Activated CD4-positive, alpha-beta T cell treated with anti-CD3 and anti-CD28 coated beads, Interleukin-2, amount 50 U/mL, for 4 hours (primary cell): ENCODE results near the gene FBXO5.
A peak's percentile ranks its signal among the peaks of the same experiment; 100 is the strongest.
"Not testable (repeated sequence)": the region's sequence is repeated elsewhere in the genome, so short reads cannot be mapped to it uniquely, and the experiment has no call there.

Experiments used
- DNase-seq, 2 experiments: peaks; one replicate each; pipeline ENCODE4 v3.0.0-alpha.2; 2020

The FBXO5 gene

DNA sequence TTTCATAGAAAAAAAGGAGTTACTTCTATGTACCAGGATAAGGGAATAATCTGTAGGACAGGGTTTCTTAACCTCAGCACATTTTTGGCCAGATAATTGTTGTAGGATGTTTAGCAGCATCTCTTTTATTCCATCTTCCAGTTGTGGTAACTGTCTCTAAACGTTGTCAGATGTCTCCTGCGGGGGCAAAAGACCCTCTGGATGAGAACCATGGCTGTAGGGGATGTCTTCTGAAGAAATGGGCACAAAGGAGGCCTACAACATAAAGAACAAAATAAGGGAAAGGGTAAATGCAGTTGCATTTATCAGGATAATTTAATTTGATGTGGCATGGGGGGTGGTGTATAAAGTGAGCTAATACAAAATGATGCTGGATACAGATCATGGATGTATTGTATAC is 4.1 kb upstream of the FBXO5 start:
- DNase-seq = no peak

DNA sequence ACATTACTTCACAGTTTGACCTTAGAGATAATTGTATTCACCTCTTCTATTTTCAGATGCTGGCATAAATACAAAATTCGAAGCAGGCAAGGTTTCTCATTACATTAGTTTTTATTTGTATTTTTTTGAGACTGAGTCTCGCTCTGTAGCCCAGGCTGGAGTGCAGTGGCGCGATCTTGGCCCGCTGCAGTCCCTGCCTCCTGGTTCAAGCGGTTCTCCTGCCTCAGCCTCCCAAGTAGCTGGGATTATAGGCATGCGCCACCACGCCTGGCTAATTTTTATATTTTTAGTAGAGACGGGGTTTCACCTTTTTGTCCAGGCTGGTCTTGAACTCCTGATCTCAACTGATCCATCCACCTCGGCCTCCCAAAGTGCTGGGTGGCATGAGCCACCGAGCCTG is 2.5 kb upstream of the FBXO5 start:
- DNase-seq = not testable (repeated sequence)

DNA sequence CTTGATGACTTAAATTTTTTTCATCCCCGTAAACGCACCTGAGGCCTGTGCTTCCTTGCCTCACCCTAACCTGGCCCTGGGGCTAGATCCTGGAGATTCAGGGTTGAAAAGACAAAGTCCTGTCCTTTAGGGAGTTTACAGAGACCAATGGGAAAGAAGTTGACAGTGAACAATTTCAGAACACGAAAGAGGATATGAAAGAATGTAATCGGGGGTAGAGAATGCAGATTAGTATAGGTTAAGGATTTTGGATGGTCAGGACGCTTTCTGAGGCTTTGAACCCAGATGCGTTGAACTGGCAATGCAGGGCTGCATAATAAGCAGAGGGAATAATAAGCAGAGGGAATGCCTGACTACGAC is 1.7 kb upstream of the FBXO5 start:
- DNase-seq = no peak

DNA sequence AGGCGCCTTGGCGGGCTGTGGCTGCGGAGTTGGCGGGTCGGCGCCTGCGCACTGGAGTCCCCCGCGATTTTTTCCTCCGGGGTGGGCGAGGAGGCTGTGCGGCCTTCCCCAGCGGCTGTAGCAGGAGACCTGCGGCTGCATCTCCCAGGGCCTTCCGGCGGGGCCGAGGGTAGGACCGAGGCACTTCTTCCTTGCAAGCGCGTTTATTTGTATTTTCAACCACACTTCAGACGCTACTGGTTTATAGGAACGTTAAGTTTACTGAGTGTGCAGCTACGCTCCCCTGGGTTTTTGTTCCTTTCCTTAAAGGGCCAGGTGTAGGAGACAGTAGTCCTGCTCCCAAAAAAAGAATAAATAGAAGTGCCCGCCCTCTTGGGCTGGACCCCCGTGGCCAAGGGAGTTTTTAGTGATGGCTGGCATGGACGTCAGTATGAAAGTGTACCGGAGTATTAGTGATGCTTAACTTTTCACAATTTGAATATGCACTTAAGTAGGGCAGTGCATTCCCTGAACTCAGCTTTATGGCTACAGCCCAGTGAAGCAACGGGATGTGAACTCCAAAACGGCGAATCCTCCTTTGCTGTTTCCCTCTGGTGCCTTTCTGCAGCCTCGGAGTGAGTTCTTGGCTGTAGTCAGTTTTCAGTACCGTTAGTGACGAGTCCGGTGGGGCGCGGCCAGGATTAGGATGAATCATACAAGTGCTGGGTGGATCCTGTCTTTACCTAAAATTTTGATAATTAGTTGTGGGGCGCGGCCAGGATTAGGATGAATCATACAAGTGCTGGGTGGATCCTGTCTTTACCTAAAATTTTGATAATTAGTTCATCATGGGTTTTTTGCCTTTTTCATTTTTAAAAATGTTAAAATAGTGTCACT is 1.0 kb upstream of the FBXO5 start:
- peak; percentile 86 to 88 for DNase-seq

DNA sequence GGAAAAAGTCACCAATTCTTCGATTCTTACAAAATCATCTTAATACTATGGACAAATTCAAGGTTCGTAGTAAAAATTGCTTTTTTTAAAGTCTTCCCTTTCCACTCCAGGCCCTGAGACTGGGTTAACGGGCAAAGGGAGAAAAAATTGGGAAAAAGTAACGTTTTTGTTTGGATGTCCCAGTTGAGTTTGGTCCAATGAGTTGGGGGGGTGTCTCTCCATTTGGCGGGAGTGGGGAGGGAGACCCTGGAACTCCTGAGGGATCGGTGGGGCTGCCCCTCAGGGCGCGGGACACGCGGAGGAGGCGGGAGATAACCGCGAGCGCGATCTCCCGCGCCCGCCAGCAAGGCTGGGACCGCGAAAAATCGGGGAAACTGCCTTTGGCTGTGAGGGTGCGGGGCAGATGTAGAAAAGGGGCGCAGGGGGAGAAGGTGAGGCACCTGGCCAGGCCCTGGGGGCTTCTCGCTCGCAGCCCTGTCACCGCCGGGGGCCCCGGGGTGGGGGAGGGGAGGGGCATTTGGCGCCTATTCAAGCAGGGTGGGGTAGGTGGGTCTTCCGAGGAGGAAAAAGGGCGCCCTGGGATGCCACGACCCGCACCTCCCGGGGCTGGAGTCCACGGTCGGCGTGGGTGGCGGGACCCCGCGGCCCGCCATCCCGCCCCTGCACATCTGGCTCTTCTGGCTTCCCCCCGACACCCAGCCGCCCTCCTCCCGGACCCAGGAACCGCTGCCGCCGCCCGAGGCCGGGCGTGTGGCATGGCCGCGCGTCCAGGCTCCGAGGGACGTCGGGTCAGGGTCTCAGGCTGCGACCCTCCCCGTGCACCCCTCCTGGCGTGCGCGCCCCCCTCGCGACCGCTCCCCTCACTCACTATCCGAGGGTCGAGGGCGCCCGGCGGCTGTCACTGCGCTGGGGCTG is 595 bp downstream of the FBXO5 start:
- DNase-seq = no peak

DNA sequence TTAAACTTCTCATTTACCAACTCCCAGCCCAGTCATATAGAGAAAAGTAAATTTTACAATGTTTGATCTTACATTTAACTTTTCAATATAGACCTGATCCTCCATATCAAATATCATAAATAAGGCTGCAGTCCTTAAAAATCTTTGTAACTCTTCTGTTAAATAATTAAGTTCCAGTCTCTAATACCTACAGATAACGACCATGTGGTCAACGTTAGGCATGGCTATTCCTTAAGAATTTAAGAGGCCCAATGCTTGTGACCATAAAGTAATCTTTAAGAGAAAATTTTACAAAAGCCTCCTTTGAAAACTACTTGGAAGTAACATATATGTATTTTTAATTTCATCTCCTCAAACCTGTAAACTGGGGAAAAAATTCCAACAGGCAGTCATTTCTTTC is 1.6 kb downstream of the FBXO5 start:
- DNase-seq = no peak

DNA sequence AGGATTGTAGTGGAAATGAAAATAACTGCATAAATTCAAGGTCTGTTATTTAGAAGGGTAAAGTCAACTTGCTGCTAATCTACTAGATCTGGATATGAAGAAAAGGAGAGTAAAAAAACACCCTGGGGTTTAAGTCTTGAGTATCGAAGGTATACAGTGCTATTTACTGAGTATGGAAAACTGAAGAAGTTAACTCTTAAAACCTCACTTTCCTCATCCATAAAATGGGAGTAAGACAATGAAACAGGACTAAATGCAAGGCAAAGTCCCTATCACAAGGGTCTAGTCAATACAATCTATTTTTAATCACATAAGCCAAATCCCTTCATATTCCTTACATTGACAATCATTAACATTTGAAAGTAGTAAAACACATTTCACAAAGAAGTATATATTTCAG is 2.2 kb downstream of the FBXO5 start:
- no peak for DNase-seq

DNA sequence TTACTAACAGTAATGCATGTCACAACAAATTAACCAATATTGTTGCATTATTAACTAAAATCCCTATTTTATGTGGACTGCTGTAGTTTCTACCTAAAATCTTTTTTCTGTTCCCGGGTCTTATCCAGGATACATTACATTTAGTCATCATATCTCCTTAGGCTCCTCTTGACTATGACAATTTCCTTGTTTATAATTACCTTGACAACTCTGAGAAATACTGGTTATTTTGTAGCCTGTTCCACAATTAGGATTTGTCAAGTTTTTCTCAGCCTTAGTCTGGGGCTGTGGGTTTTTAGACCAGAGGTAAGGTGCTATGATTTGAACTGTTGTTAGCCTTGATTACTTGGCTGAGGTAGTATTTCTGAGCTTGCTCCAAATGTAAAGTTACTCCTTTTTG is 3.7 kb downstream of the FBXO5 start:
- no peak for DNase-seq

DNA sequence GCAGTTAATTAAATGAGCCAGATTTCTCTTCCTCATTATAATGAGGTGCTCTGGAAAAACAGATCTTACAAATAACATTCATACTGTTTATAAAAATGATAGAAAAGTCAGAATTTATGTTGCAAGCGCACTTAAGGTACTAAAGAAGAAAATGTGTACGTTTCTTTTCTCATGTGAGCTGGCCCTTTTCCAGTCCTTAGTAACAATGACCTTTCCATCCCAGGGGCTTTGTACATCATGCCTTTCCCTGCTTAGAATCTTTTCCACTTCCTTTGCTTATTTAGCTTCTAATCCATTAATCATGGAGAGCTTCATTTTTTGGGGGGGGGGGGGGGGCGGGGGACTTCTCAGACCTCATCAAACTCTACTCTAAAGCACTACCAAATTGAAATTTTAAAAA is 4.8 kb downstream of the FBXO5 start:
- DNase-seq = no peak

DNA sequence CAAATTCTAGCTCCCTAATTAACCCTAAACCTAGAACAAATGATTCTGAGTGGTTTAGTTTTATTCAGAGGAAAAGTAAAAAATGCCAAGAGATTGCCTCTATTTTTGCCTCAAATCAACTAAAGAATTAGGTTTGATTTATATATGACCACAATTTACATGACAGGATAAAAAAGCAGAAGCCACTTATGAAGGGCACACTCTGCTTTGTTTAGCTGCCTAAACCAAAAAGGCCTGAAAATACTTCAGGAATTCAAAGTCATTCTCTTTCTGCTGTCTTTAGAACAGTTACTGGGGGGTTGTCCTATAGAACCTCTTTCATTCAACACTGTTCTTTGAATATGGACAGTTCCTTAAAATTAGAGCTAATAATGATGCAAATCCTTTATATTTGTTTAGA is 5.3 kb downstream of the FBXO5 start:
- DNase-seq = no peak

DNA sequence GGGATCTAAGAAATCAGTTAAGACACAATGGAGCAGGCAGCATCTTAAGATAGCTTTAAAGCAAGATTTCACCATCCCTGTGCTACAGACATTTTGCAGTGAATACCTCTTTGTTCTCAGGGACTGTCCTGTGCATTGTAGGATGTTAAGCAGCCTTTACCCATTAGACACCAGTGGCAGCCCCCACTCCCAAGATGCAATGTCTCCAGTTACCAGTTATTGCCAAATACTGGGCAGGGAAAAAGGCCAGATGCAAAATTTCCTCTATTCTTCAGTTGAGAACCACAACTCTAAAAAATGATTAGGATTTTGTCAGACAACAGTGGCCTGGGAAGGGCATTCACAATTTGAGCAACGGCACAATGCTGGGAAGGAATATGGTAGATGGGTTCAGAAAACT is 6.1 kb downstream of the FBXO5 start:
- DNase-seq = no peak

DNA sequence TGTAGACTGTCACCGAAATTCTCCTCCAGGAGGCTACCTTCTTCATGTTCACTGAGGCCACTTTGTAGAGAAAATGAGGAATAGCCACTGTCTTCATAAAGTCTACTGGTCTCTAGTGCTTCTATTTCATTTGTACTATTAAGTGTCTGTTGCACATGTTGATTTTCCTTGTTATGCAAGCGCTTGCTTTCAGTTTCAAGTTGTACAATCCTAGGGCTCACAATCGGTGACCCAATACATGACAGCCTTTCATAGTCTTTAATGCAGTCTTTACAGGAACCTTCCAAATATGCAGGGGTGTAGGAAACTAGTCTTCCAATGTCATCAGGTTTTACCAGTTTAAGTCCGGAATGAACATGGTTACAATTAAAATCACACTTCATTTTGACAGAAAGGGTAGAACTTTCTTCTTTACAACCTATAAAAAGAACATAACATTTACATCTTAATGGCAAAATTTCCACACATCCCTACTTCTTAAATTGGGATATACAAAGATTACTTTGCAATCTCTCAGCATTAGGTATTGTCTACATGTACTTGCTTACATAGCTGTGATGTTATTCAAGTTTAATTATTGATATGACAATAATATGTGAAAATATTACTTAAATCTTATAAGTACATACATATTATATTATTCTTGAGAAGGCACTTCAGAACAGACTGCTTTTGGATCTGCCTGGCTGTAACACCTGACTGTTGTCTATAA is 7.5 kb downstream of the FBXO5 start:
- DNase-seq = no peak

DNA sequence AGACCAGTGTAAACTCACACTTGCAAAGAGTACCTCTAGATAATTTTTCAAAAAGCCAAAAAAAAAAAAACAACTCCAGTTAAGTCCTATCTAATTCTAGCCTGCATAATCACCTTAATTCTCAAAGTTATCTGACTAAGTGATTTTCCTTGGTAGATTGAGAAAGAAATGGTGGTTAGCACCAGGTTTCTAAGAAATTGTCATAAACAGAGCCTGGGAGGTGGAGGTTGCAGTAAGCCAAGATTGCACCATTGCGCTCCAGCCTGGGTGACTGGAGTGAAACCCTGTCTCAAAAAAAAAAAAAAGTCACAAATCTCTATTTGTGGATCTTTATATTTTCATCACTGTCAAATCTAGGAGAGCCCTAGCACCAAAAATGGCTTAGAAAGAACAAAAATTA is 8.9 kb downstream of the FBXO5 start:
- no peak for DNase-seq

DNA sequence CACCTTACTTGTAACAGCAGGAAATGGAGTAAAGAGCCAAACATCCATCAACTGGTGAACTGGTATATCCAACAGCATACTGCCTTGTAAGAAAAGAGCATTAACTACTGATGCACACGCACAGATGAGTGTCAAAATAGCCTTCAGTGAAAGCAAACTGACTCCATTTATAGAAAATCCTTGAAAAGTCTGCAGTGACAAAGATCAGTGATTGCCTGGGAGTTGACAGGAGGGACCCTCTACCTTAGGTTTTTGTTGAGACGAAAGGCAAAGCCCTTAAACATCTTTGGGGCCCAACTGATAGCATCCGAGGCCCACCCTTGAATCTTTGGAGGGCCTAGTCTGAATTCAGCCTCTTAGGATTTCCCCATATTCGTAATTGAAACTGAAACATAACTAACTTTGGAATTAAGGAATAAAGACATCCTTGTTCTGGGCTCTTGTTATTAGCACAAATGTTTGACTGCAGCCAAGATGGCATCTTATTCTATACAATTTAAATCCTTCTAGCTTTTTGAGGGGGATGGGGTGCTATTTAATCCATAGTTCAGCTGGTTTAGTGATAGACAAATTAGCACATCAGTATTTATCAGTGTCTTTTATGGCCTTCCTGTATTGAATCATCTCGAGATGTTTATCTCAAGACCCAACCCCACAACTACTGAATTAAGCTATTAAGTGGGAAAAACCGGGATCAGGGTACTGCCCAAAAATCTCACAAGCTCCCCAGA is 13.0 kb downstream of the FBXO5 start:
- no peak for DNase-seq

DNA sequence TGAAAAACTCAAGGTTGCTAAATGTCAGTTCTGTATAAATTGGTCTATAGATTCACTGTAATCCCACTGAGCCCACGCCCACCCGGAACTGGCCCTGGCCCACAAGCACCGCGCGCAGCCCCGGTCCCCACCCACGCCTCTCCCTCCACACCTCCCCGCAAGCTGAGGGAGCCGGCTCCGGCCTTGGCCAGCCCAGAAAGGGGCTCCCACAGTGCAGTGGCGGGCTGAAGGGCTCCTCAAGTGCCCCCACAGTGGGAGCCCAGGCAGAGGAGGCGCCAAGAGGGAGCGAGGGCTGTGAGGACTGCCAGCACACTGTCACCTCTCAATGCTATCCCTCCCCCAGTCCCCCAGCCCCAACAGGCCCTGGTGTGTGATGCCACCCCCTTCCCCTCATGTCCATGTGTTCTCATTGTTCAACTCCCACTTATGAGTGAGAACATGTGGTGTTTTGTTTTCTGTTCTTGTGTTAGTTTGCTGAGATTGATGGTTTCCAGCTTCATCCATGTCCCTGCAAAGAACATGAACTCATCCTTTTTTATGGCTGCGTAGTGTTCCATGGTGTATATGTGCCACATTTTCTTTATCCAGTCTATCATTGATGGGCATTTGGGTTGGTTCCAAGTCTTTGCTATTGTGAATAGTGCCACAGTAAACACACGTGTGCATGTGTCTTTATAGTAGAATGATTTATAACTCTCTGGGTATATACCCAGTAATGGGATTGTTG is 16.5 kb downstream of the FBXO5 start:
- DNase-seq = not testable (repeated sequence)

DNA sequence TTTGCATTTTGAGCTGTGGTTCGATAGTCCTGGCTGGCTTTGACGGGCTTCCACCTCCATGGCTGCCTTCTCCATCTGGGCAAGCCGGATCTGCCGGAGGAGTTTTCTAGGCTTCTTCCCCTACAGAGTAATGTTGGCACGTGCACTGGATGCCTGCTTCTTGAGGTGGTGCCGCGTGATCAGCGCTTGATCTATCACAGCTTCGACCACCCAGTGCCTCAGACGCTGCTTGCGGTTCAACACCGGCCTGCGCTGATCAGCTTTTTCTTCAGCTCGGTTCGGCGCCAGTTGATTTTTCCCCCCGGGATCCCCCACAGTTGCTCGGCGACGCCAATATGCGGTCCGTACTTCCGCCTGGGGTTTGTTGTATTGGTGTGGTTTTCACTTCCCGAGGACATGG is 23.5 kb downstream of the FBXO5 start:
- no peak for DNase-seq

DNA sequence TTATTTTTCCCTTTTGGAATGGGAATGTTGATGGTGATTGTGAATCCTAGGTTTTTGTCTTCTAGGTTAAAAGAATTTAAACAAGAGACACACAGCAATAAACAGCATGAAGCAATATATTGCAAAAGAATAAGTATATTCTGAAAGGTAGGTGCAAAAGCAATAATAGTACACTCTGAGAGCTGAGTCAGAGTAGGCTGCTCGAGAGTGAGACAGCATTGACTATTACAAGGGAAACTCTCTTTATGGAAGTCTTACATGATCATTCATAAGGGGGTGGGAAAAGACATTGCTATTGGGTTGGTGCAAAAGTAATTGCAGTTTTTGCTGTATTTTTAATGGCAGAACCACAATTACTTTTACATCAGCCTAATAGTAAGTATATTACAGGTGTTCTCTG is 25.0 kb downstream of the FBXO5 start:
- no peak for DNase-seq

DNA sequence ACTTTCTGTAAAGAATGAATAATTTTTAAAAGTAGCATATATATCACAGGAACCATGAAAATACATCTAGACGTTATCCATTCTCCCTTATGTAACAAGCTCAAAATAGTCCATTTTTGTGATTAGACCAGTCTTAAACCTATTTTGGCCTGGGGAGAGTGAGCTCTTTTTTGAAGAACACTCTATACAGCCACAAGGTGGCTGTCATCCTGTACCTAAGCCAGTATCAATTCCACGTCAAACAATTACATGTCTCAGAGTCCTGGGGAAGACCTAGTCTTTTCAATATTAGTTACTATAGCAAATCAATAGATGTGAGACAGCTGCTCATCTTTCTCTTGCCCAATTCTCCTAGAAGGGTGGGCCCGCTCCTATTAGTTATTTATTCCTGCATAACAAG is 28.4 kb downstream of the FBXO5 start:
- DNase-seq = no peak

DNA sequence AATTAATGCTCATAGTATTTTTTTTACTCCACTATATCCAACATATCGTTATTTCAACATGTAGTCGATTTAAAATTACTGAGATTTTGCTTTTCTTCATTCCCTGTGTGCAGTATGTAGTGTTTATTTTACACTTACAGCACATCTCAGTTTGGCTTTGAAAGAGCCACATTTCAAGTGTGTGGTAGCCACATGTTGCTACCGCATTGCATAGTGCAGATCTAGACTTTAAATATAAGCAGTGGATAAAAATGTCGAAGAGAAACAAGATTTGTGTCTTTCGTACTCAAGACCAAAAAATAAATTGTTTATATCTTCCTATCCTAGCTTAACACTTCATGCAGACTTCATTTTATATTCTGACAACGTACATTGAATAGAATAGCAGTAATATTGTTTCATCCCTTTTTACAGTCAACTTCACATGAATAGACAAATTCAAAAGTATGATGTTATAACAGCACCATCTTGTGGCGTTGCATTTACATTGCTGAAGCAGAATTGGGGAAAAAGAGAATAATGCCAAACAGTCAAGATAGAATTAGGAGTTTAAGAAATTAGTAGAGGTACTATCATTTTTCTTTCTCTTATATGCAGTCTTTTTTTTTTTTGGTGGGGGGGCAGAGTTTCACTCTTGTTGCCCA is 29.9 kb downstream of the FBXO5 start:
- DNase-seq = no peak

DNA sequence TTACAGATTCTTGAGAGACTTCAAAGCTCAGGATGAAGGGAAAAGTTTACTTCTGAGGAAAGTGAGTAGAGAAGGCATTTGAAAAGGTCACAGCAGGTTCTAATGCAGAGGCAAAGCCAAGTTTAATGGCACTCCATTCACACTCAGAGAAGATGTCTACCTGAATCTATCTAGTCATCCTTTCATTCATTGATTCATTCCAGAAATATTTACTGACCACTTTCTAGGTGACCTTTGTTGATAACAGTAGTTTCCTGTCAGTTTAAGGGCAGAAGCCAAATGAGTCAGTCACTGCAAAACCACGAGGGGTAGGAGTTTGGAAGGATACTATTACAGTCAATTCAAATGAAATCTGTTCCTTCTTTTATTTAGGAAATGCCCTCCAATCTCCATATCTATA is 30.8 kb downstream of the FBXO5 start:
- no peak for DNase-seq

DNA sequence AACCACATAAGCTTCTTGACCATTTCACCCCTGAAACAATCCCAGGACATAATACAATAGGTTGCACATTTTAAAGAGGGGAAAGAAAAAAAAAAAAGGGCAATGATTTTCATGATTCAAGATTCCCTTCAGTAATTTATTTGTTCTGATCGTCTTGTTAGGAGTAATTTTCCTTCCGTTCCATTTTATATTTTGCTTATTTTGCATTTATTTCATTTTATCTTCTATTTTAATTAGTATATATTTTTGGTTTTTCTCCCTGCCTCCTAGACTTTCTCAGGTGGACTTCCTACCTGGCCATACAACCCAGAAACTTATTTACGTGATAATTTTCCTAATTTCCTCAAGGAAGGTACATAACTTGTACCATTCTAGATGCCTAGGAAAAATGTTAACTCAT is 32.6 kb downstream of the FBXO5 start:
- DNase-seq = no peak
